OCI-LY3 (cell line): ENCODE data around the gene RAD50.

Source experiments
- H2AFZ ChIP-seq: fragments of 200-600, 300-600 bp; shearing (Covaris generic); 2 replicates; pipeline ENCODE4 v1.6.0; 2014; ENCODE audit warnings: antibody characterized with exemption, low read depth, low read length
- H3K27ac ChIP-seq: fragments of 200-600, 300-600 bp; sonication (generic); 2 replicates; pipeline ENCODE4 v1.5.1; 2014; ENCODE audit warnings: mild to moderate bottlenecking, low read length, moderate library complexity, mixed read lengths
- H3K27me3 ChIP-seq: fragments of 200-600, 300-600 bp; sonication (generic); 2 replicates; pipeline ENCODE4 v1.6.1; 2014; ENCODE audit warnings: low read depth, low read length, mixed read lengths
- H3K36me3 ChIP-seq: fragments of 200-600, 300-600 bp; sonication (generic); replicated peaks from 2 replicates; pipeline ENCODE3; 2014; ENCODE audit warnings: low read depth, low read length, mixed read lengths
- H3K4me1 ChIP-seq: fragments of 300-600, 200-600 bp; sonication (generic); 2 replicates; pipeline ENCODE4 v1.6.1; 2014; ENCODE audit warnings: low read length, mixed read lengths
- H3K4me2 ChIP-seq: fragments of 200-600, 300-600 bp; sonication (generic); 2 replicates; pipeline ENCODE4 v1.6.1; 2014; ENCODE audit warnings: low read length, mixed read lengths
- H3K4me3 ChIP-seq: fragments of 300-600, 200-600 bp; sonication (generic); 2 replicates; pipeline ENCODE4 v1.5.1; 2014; ENCODE audit warnings: antibody characterized with exemption, mild to moderate bottlenecking, low read length, moderate library complexity
- H3K79me2 ChIP-seq: fragments of 300-600, 200-600 bp; shearing (Covaris generic); 2 replicates; pipeline ENCODE4 v1.6.1; 2014; ENCODE audit warnings: mild to moderate bottlenecking, low read length, mixed read lengths
- H3K9ac ChIP-seq: fragments of 300-600, 200-600 bp; shearing (Covaris generic); 2 replicates; pipeline ENCODE4 v1.6.0; 2014; ENCODE audit warnings: mild to moderate bottlenecking, low read length, moderate library complexity
- H3K9me3 ChIP-seq: fragments of 200-600, 300-600 bp; shearing (Covaris generic); 2 replicates; pipeline ENCODE4 v1.6.1; 2014; ENCODE audit warnings: low read length, mixed read lengths; ENCODE audit not compliant: insufficient read depth
- H4K20me1 ChIP-seq: fragments of 200-600, 300-600 bp; sonication (generic); 2 replicates; pipeline ENCODE4 v1.6.1; 2016; ENCODE audit warnings: low read length, mixed read lengths; ENCODE audit not compliant: insufficient read depth
- EZH2phosphoT487 ChIP-seq: fragments of 200-600 bp; shearing (Covaris generic); IDR thresholded peaks from 2 replicates; pipeline ENCODE4 v1.6.1; 2018; ENCODE audit warnings: antibody characterized with exemption, mixed run types, low read depth
- TF ChIP-seq, protein P1 (sequence below): fragments of 200-600, 300-600 bp; sonication (generic); IDR thresholded peaks from 2 replicates; pipeline ENCODE4 v1.5.1; 2014; ENCODE audit warnings: antibody characterized with exemption, low read length, low read depth

Gene RAD50

DNA sequence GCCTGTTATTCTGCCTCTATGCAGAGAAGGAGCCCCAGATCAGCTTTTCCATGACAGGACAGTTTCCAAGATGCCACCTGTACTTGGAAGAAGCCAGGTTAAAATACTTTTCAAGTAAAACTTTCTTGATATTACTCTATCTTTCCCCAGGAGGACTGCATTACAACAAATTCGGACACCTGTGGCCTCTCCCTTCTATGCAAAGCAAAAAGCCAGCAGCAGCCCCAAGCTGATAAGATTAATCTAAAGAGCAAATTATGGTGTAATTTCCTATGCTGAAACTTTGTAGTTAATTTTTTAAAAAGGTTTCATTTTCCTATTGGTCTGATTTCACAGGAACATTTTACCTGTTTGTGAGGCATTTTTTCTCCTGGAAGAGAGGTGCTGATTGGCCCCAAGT, 116.7 kb downstream of the RAD50 start:
- Histone ChIP-seq H3K4me2 (peak overlapping the region; percentile 89), H3K27ac (no peak overlapping the region), H4K20me1 (no peaks in the 10 kb centered on the region), H3K9me3 (no peaks in the 10 kb centered on the region), H2AFZ (no peak overlapping the region), H3K79me2 (no peaks in the 10 kb centered on the region), H3K9ac (no peak overlapping the region), H3K36me3 (no peaks in the 10 kb centered on the region), H3K4me3 (peak overlapping the region; percentile 80), H3K27me3 (peaks cover 13% of the 10 kb centered on the region), H3K4me1 (peaks cover 43% of the 10 kb centered on the region)
- TF ChIP-seq, protein P1, sequence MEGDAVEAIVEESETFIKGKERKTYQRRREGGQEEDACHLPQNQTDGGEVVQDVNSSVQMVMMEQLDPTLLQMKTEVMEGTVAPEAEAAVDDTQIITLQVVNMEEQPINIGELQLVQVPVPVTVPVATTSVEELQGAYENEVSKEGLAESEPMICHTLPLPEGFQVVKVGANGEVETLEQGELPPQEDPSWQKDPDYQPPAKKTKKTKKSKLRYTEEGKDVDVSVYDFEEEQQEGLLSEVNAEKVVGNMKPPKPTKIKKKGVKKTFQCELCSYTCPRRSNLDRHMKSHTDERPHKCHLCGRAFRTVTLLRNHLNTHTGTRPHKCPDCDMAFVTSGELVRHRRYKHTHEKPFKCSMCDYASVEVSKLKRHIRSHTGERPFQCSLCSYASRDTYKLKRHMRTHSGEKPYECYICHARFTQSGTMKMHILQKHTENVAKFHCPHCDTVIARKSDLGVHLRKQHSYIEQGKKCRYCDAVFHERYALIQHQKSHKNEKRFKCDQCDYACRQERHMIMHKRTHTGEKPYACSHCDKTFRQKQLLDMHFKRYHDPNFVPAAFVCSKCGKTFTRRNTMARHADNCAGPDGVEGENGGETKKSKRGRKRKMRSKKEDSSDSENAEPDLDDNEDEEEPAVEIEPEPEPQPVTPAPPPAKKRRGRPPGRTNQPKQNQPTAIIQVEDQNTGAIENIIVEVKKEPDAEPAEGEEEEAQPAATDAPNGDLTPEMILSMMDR: no peak
- TF ChIP-seq EZH2phosphoT487: no peak

GRCh38 chr5:132673939-132674630, 117.3 kb downstream of the RAD50 start, which contains the start of gene IL4:
Gene IL4 (plus strand): TSS chr5:132673989. CDS start chr5:132674051, 62 bp downstream.
- Histone ChIP-seq H3K9me3 (no peaks in the 10 kb centered on the region), H3K27me3 (peaks cover 13% of the 10 kb centered on the region), H3K4me3 (peak within 1 kb of the TSS; percentile 80), H3K9ac (peak within 1 kb of the TSS; percentile 23), H3K27ac (peak within 1 kb of the TSS; percentile 15), H3K4me2 (peak within 1 kb of the TSS; percentile 89), H4K20me1 (no peaks in the 10 kb centered on the region), H3K36me3 (no peaks in the 10 kb centered on the region), H3K79me2 (no peaks in the 10 kb centered on the region), H3K4me1 (peaks cover 43% of the 10 kb centered on the region), H2AFZ (0 out of 2 replicates have a peak within 1 kb of the TSS, but pooled peaks have one; percentile 23)
- no peak for TF ChIP-seq EZH2phosphoT487
- TF ChIP-seq, protein P1: no peak

DNA sequence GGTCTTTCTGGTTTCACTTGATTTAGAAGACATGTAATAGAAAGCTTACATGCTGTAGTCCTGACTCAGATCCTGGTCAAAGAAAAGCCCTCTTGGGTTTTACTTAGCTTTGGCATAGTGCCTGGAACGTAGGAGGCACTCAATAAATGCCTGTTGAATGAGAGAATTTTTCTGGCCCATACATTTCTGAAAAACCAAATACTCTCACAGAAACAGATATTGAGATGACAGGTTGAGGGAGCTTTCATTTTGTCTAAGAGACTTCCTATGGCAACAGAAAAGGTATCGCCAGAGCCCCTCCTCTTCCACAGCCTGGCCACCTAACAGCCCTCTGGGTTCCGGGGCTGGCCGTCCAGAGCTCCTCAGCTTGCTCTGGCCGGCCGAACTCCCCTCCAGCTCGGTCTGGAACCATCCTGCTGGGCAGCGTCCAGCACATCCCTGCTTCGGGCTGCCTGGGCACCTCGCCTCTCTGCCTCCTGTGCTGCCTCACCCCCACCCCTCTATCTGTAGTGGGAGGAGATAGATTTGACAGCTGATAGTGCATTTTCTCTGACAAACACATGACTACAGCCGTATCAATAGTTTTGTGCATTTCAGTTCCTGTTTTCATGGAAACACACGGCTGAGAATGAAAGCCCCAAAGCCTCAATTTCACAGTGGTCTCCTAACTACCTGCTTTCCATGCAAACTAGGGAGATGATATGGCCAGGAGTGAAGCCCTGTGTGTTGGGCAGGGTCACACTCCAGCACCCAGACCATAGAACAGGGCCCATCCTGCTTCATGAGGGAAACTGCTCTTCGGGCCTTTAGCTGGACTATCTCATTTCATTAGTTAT, 118.1 kb downstream of the RAD50 start:
- Histone ChIP-seq H2AFZ (peak overlapping the region; percentile 23; the same call in 1 of the 2 replicates), H3K36me3 (no peaks in the 10 kb centered on the region), H3K4me2 (peak overlapping the region; percentile 89)

GRCh38 chr5:132675936-132676689, 119.3 kb downstream of the RAD50 start:
- H3K79me2 ChIP-seq: no peaks in the 10 kb centered on the region
- no peaks in the 10 kb centered on the region for H4K20me1 ChIP-seq
- no peak overlapping the region for H3K9ac ChIP-seq
- no peaks in the 10 kb centered on the region for H3K9me3 ChIP-seq
- peaks cover 47% of the 10 kb centered on the region for H3K4me1 ChIP-seq
- H3K36me3 ChIP-seq: no peaks in the 10 kb centered on the region
- no peak overlapping the region for H2AFZ ChIP-seq
- TF ChIP-seq, protein P1: no peak
- TF ChIP-seq EZH2phosphoT487: no peak
- H3K4me3 ChIP-seq: no peak overlapping the region
- peaks cover 13% of the 10 kb centered on the region for H3K27me3 ChIP-seq
- H3K4me2 ChIP-seq: no peak overlapping the region
- H3K27ac ChIP-seq: no peak overlapping the region

More for the DNA sequence above, 118.1 kb downstream of the RAD50 start:
- Histone ChIP-seq H3K9ac (peak overlapping the region; percentile 23), H3K79me2 (no peaks in the 10 kb centered on the region), H3K4me3 (peak overlapping the region; percentile 80), H3K27ac (peak overlapping the region; percentile 15), H3K9me3 (no peaks in the 10 kb centered on the region), H4K20me1 (no peaks in the 10 kb centered on the region), H3K27me3 (peaks cover 13% of the 10 kb centered on the region), H3K4me1 (peaks cover 43% of the 10 kb centered on the region)
- no peak for TF ChIP-seq EZH2phosphoT487
